ENCODE data around the gene RECQL. TPM values are rescaled to one million over a fixed set of nuclear protein-coding genes. Genes with fewer than 3 reads are reported as not detected.

The RECQL gene, protein sequence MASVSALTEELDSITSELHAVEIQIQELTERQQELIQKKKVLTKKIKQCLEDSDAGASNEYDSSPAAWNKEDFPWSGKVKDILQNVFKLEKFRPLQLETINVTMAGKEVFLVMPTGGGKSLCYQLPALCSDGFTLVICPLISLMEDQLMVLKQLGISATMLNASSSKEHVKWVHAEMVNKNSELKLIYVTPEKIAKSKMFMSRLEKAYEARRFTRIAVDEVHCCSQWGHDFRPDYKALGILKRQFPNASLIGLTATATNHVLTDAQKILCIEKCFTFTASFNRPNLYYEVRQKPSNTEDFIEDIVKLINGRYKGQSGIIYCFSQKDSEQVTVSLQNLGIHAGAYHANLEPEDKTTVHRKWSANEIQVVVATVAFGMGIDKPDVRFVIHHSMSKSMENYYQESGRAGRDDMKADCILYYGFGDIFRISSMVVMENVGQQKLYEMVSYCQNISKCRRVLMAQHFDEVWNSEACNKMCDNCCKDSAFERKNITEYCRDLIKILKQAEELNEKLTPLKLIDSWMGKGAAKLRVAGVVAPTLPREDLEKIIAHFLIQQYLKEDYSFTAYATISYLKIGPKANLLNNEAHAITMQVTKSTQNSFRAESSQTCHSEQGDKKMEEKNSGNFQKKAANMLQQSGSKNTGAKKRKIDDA
- 62.6 and 79.9 TPM in 2 replicates for total RNA-seq
- polyA plus RNA-seq = 54.8 and 57.5 TPM in 2 replicates
- 46.5 and 48.1 TPM in 2 replicates for polyA plus RNA-seq (2012)
- polyA minus RNA-seq (ENCODE audit: low replicate concordance) = 5.4 and 6.2 TPM in 2 replicates

DNA sequence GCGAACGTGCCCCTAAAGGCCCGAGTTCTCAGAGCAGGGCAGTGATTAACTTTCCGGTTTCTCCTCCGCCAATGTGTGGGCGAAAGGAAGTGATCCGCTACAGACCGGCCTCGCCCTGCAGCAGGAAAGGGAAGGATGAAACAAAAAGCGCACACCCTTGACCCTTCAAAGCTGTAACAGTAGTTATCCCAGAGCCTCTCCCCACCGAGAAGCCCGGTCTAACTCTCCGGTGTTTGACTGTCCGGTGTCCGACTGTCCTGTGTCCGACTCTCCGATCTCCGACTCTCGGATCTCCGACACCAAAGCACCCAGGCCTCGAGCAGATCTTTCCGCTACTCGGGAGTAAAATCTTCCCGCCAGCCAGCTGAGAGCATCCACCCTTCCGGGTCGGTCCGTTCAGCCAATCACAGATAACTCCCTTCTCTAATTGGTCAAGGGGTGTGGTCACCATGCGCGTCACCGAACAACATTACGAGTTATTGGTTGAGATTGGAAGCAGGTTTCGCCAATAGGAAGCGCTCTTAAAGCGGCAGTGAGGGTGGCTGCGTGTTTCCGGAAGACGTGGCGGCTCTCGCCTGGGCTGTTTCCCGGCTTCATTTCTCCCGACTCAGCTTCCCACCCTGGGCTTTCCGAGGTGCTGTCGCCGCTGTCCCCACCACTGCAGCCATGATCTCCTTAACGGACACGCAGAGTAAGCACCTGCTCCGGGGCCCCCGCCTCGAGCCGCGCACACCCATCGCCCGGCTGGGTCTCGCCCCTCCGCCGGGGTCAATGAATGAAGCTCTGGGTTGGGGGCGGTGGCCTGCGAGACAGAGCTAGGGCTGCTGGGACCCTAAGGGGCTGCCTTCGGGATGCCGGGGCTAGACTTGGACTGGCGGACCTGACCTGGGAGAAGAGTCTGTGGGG lies at the start of gene RECQL, which contains the start of gene GOLT1B:
Gene RECQL (minus strand): TSS at position 378 of the 906 bp plus-strand sequence. CDS start 2,065 bp downstream, outside the sequence.
Gene GOLT1B (plus strand): TSS at position 532 of the 906 bp plus-strand sequence. CDS start 135 bp downstream, at position 667.
- H4K20me1 ChIP-seq (ENCODE audit: control insufficient read depth, extremely low read depth, insufficient read depth, low read length) = no peaks in the 10 kb centered on the region
- H2AFZ ChIP-seq (ENCODE audit: low read length) = peak within 1 kb of the TSS; percentile 57
- H3K36me3 ChIP-seq (ENCODE audit: control insufficient read depth, insufficient read depth, low read length) = peaks cover 3% of the 10 kb centered on the region
- no peaks in the 10 kb centered on the region for H3K27me3 ChIP-seq (ENCODE audit: control insufficient read depth, insufficient read depth, low read length)
- peak within 1 kb of the TSS; percentile 99 for H3K9ac ChIP-seq (ENCODE audit: insufficient read depth, low read length)
- H3K4me2 ChIP-seq (ENCODE audit: extremely low read depth, insufficient read depth, low read length) = peak within 1 kb of the TSS; percentile 92
- peak within 1 kb of the TSS; percentile 98 for H3K27ac ChIP-seq (ENCODE audit: insufficient read depth, low read length)
- no peaks in the 10 kb centered on the region for H3K9me3 ChIP-seq (ENCODE audit: control insufficient read depth, insufficient read depth, low read depth, low read length)
- no peak for TF ChIP-seq EZH2 (IDR thresholded peaks at IDR 0.05; ENCODE audit: low read length, missing control alignments)
- peak within 1 kb of the TSS; percentile 88 to 94 (median 92) for H3K4me3 ChIP-seq (replicated peaks in 1 of 4; ENCODE audit: control extremely low read depth in 1 of 4, insufficient read depth in 1 of 4, low read depth in 3 of 4, low read length in 4 of 4)
- DNase-seq (ENCODE audit: low read depth in 2 of 2) = peak; percentile 97 to 99
- peaks cover 78% of the 10 kb centered on the region for H3K79me2 ChIP-seq (ENCODE audit: control insufficient read depth, insufficient read depth, low read length)
- peaks cover 2% of the 10 kb centered on the region for H3K4me1 ChIP-seq (ENCODE audit: control insufficient read depth, extremely low read depth, insufficient read depth, low read length)

DNA sequence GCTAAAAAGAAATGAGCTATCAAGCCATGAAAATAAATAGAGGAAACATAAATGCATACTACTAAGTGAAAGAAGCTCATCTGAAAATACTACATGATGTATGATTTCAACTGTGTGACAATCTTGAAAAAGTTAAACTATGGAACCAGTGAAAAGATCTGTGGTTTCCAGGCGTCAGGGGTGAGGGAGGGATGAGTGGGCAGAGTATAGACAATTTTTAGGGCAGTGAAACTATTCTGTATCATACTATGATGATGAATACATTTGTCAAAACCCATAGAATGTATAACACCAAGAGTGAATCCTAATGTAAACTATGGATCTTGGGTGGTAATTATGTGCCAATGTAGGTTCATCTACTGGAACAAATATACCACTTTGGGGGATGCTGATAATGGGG lies 46.0 kb upstream of the RECQL start:
- no peaks in the 10 kb centered on the region for H3K36me3 ChIP-seq (ENCODE audit: control insufficient read depth, insufficient read depth, low read length)
- H3K27ac ChIP-seq (ENCODE audit: insufficient read depth, low read length) = no peak overlapping the region
- DNase-seq (ENCODE audit: low read depth in 2 of 2) = no peak
- no peak for TF ChIP-seq EZH2 (IDR thresholded peaks at IDR 0.05; ENCODE audit: low read length, missing control alignments)
- TF ChIP-seq, protein P1, sequence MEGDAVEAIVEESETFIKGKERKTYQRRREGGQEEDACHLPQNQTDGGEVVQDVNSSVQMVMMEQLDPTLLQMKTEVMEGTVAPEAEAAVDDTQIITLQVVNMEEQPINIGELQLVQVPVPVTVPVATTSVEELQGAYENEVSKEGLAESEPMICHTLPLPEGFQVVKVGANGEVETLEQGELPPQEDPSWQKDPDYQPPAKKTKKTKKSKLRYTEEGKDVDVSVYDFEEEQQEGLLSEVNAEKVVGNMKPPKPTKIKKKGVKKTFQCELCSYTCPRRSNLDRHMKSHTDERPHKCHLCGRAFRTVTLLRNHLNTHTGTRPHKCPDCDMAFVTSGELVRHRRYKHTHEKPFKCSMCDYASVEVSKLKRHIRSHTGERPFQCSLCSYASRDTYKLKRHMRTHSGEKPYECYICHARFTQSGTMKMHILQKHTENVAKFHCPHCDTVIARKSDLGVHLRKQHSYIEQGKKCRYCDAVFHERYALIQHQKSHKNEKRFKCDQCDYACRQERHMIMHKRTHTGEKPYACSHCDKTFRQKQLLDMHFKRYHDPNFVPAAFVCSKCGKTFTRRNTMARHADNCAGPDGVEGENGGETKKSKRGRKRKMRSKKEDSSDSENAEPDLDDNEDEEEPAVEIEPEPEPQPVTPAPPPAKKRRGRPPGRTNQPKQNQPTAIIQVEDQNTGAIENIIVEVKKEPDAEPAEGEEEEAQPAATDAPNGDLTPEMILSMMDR (conservative IDR thresholded peaks at IDR 0.05 in 1 of 2, IDR thresholded peaks at IDR 0.05 in 1 of 2; ENCODE audit: low read depth in 1 of 2, low read length in 2 of 2) = no peak
- H3K4me2 ChIP-seq (ENCODE audit: extremely low read depth, insufficient read depth, low read length) = no peak overlapping the region
- H4K20me1 ChIP-seq (ENCODE audit: control insufficient read depth, extremely low read depth, insufficient read depth, low read length) = no peaks in the 10 kb centered on the region
- no peaks in the 10 kb centered on the region for H3K79me2 ChIP-seq (ENCODE audit: control insufficient read depth, insufficient read depth, low read length)
- H3K27me3 ChIP-seq (ENCODE audit: control insufficient read depth, insufficient read depth, low read length) = no peaks in the 10 kb centered on the region
- H3K4me3 ChIP-seq (replicated peaks in 1 of 4; ENCODE audit: control extremely low read depth in 1 of 4, insufficient read depth in 1 of 4, low read depth in 3 of 4, low read length in 4 of 4) = no peak overlapping the region
- no peak overlapping the region for H2AFZ ChIP-seq (ENCODE audit: low read length)
- H3K9ac ChIP-seq (ENCODE audit: insufficient read depth, low read length) = no peak overlapping the region
- H3K4me1 ChIP-seq (ENCODE audit: control insufficient read depth, extremely low read depth, insufficient read depth, low read length) = no peaks in the 10 kb centered on the region
- no peaks in the 10 kb centered on the region for H3K9me3 ChIP-seq (ENCODE audit: control insufficient read depth, insufficient read depth, low read depth, low read length)

DNA sequence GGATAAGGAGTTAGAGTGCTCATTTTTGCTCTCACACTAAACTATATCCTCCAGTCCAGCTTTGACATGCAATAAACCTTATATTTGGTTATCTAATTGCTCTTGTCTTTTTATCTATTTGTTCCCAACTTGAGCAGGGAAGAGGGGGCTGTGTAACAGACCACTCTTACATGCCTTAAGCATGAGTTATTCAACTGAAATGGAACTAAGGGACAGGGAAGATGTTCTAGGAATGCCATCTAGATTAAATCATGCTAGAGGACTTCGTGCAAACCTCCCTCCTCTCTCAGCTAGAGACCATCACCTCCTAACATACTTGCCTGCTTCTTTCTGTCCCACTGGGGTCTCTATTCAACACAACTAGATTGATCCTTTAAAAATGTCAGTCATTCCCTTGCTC lies 45.3 kb upstream of the RECQL start:
- Histone ChIP-seq H3K4me2 (ENCODE audit: extremely low read depth, insufficient read depth, low read length) (no peak overlapping the region), H3K9me3 (ENCODE audit: control insufficient read depth, insufficient read depth, low read depth, low read length) (no peaks in the 10 kb centered on the region), H3K79me2 (ENCODE audit: control insufficient read depth, insufficient read depth, low read length) (no peaks in the 10 kb centered on the region), H3K27ac (ENCODE audit: insufficient read depth, low read length) (no peak overlapping the region), H4K20me1 (ENCODE audit: control insufficient read depth, extremely low read depth, insufficient read depth, low read length) (no peaks in the 10 kb centered on the region), H3K4me1 (ENCODE audit: control insufficient read depth, extremely low read depth, insufficient read depth, low read length) (no peaks in the 10 kb centered on the region), H3K9ac (ENCODE audit: insufficient read depth, low read length) (no peak overlapping the region), H3K36me3 (ENCODE audit: control insufficient read depth, insufficient read depth, low read length) (no peaks in the 10 kb centered on the region), H3K4me3 (replicated peaks in 1 of 4; ENCODE audit: control extremely low read depth in 1 of 4, insufficient read depth in 1 of 4, low read depth in 3 of 4, low read length in 4 of 4) (no peak overlapping the region), H3K27me3 (ENCODE audit: control insufficient read depth, insufficient read depth, low read length) (no peaks in the 10 kb centered on the region), H2AFZ (ENCODE audit: low read length) (no peak overlapping the region)
- DNase-seq (ENCODE audit: low read depth in 2 of 2) = no peak
- TF ChIP-seq EZH2 (IDR thresholded peaks at IDR 0.05; ENCODE audit: low read length, missing control alignments) = no peak
- TF ChIP-seq, protein P1 (conservative IDR thresholded peaks at IDR 0.05 in 1 of 2, IDR thresholded peaks at IDR 0.05 in 1 of 2; ENCODE audit: low read depth in 1 of 2, low read length in 2 of 2) = no peak

All from fibroblast of lung (primary cell).